ENCODE data around the gene RNU5B-1. TPM values are rescaled to one million over a fixed set of nuclear protein-coding genes. Genes with fewer than 3 reads are reported as not detected.

RNU5B-1 gene
- polyA plus RNA-seq, 1 of the 3 experiments (the other 2 are of a cell fraction), result not detected

DNA sequence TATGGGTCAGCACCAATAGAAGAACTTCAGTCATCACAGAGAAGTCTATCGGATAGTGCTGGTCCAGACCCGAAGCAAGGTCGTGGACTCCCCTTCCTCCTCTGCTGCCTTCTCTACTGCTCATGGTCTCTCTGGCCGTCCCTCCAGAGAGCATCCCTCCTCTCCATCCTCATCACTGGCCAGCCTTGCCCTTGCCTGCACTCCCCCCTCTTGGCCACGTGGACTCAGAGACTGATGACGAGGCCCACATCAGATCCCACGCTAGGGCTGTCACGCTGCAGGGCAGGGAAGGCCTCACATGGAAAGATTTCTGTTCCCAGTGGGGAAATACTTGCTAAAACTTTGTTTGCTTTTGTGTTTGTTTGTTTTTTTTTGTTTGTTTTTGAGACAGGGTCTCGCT lies 38.0 kb downstream of the RNU5B-1 start:
- Histone ChIP-seq H3F3A (replicated peaks; ENCODE audit: insufficient read depth) (no peaks in the 10 kb centered on the region), H3K9me3 (no peaks in the 10 kb centered on the region), H3K79me2 (ENCODE audit: insufficient read depth) (no peaks in the 10 kb centered on the region), H3K27me3 (ENCODE audit: insufficient read depth) (no peaks in the 10 kb centered on the region), H3K4me2 (no peak overlapping the region), H3K4me3 (ENCODE audit: low read depth in 2 of 2, low read length in 1 of 2) (no peak overlapping the region), H2AFZ (ENCODE audit: low read depth) (no peak overlapping the region), H3K36me3 (replicated peaks in 1 of 2; ENCODE audit: control insufficient read depth in 1 of 2, insufficient read depth in 2 of 2, low read length in 1 of 2) (no peaks in the 10 kb centered on the region), H3K9me2 (no peaks in the 10 kb centered on the region), H3K27ac (ENCODE audit: low read depth in 2 of 2, low read length in 1 of 2) (no peak overlapping the region), H3K4me1 (ENCODE audit: control insufficient read depth in 1 of 2, insufficient read depth in 2 of 2, low read depth in 1 of 2, low read length in 1 of 2) (peaks cover 0 to 25% of the 10 kb centered on the region in 2 experiments; a peak in 1 of 4 replicates), H4K20me1 (ENCODE audit: insufficient read depth) (no peaks in the 10 kb centered on the region), H3K9ac (no peak overlapping the region)
- 81% methylated on average over 9 of the region's 9 CpGs for WGBS (ENCODE audit: low lambda C conversion rate)
- DNase-seq, result peak; percentile 6
- TF ChIP-seq MEF2A (IDR thresholded peaks at IDR 0.05; ENCODE audit: borderline replicate concordance, low read depth) (no peak), SIN3A (IDR thresholded peaks at IDR 0.05; ENCODE audit: borderline replicate concordance, low read depth, low read length) (no peak), FOXM1 (IDR thresholded peaks at IDR 0.05; ENCODE audit: low read depth) (no peak), RXRA (IDR thresholded peaks at IDR 0.05; ENCODE audit: borderline replicate concordance, low read depth) (no peak), YY1 (IDR thresholded peaks at IDR 0.05; ENCODE audit: low read depth) (no peak), FOXJ3 (CRISPR knock-in tag; IDR thresholded peaks at IDR 0.05) (no peak)
- TF ChIP-seq, protein P1, sequence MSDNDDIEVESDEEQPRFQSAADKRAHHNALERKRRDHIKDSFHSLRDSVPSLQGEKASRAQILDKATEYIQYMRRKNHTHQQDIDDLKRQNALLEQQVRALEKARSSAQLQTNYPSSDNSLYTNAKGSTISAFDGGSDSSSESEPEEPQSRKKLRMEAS (IDR thresholded peaks at IDR 0.05; ENCODE audit: low read depth), result no peak
- POLR2A ChIA-PET, result no interaction called here
- CTCF ChIA-PET, result interaction anchor here (0.8 to 1.4 kb wide), 2 partner anchors 43 to 59 kb away, joined by 3 to 4 read pairs; no protein-coding TSS in a partner anchor

DNA sequence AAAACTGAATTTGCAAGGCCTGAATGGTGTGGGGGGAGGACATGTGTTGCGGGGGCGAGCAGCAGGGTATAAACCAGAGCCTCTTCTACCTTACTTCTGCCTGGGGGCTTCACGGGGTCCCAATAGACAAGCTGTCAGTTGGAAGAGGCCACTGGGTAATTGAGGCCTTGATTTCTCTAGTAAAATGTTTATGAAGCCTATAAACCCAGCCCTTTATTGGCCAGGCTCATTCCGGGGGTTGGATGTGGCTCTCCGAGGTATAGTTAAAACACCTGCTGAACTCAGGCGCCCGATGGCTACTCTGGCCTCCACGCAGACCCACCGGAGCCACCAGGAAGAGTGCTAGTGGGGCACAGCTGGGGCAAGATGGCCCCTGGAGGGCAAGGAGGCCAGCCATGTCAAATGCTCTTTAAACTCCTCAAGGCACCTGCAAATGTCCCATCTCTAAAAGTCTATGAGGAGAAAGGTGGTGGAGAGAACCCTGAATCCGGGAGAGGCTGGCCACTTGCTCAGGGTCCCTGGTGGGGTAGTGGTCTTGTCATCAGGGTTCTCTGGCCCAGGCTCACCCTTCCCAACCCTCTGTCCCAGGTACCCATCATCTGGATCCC lies 39.0 kb downstream of the RNU5B-1 start:
- Histone ChIP-seq H3K27ac (ENCODE audit: low read depth in 2 of 2, low read length in 1 of 2) (no peak overlapping the region), H3K9ac (no peak overlapping the region), H3K9me3 (no peaks in the 10 kb centered on the region), H3F3A (replicated peaks; ENCODE audit: insufficient read depth) (no peaks in the 10 kb centered on the region), H2AFZ (ENCODE audit: low read depth) (no peak overlapping the region), H3K79me2 (ENCODE audit: insufficient read depth) (no peaks in the 10 kb centered on the region), H3K9me2 (no peaks in the 10 kb centered on the region), H3K4me1 (ENCODE audit: control insufficient read depth in 1 of 2, insufficient read depth in 2 of 2, low read depth in 1 of 2, low read length in 1 of 2) (peaks cover 0 to 19% of the 10 kb centered on the region in 2 experiments; a peak in 1 of 4 replicates), H3K4me3 (ENCODE audit: low read depth in 2 of 2, low read length in 1 of 2) (no peak overlapping the region), H3K36me3 (replicated peaks in 1 of 2; ENCODE audit: control insufficient read depth in 1 of 2, insufficient read depth in 2 of 2, low read length in 1 of 2) (no peaks in the 10 kb centered on the region), H3K4me2 (no peak overlapping the region), H4K20me1 (ENCODE audit: insufficient read depth) (no peaks in the 10 kb centered on the region), H3K27me3 (ENCODE audit: insufficient read depth) (no peaks in the 10 kb centered on the region)
- CTCF ChIA-PET, result interaction anchor here (1.0 to 1.4 kb wide), 4 partner anchors 10 to 42 kb away, joined by 3 to 4 read pairs (median 4); no protein-coding TSS in a partner anchor
- POLR2A ChIA-PET, result no interaction called here
- TF ChIP-seq, protein P2, sequence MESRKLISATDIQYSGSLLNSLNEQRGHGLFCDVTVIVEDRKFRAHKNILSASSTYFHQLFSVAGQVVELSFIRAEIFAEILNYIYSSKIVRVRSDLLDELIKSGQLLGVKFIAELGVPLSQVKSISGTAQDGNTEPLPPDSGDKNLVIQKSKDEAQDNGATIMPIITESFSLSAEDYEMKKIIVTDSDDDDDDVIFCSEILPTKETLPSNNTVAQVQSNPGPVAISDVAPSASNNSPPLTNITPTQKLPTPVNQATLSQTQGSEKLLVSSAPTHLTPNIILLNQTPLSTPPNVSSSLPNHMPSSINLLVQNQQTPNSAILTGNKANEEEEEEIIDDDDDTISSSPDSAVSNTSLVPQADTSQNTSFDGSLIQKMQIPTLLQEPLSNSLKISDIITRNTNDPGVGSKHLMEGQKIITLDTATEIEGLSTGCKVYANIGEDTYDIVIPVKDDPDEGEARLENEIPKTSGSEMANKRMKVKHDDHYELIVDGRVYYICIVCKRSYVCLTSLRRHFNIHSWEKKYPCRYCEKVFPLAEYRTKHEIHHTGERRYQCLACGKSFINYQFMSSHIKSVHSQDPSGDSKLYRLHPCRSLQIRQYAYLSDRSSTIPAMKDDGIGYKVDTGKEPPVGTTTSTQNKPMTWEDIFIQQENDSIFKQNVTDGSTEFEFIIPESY (IDR thresholded peaks at IDR 0.05; ENCODE audit: borderline replicate concordance, low read depth), result no peak
- TF ChIP-seq YY1 (IDR thresholded peaks at IDR 0.05; ENCODE audit: low read depth) (no peak), ELF1 (IDR thresholded peaks at IDR 0.05) (no peak), RXRA (IDR thresholded peaks at IDR 0.05; ENCODE audit: borderline replicate concordance, low read depth) (no peak)
- 90% methylated on average over 10 of the region's 10 CpGs for WGBS (ENCODE audit: low lambda C conversion rate)
- DNase-seq, result no peak

All from SK-N-SH (cell line).